Panc1 (cell line): ENCODE measurements around the gene CCDC127. TPM values are rescaled to one million over a fixed set of nuclear protein-coding genes. Genes with fewer than 3 reads are reported as not detected.
A peak's percentile ranks its signal among the peaks of the same experiment; 100 is the strongest.
"Not testable (repeated sequence)": the region's sequence is repeated elsewhere in the genome, so short reads cannot be mapped to it uniquely, and the experiment has no call there.

Source experiments
- ATAC-seq: fragments of 200-7000 bp; cut with Tn5 transposase; 2 replicates; pipeline ENCODE4 v1.9.1; 2020; ENCODE audit warnings: mild to moderate bottlenecking, moderate library complexity
- BruUV-seq: library from RNA; stranded (reverse); fragments of 400-500 nt; replicated peaks from 2 replicates; lab custom pipeline; 2021; lab: Mats Ljungman, UMichigan
- CTCF ChIA-PET: fragments of 300-600 bp; sonication (Branson Sonifier 250); formaldehyde crosslinking; loops from one replicate; lab custom pipeline; 2022; ENCODE audit warnings: antibody characterized with exemption; lab: Charles Lee
- POLR2A ChIA-PET: fragments of 300-600 bp; sonication (Branson Sonifier 250); formaldehyde crosslinking; loops from one replicate; lab custom pipeline; 2022; ENCODE audit warnings: antibody characterized with exemption; lab: Charles Lee
- DNase-seq: peaks from one replicate; pipeline ENCODE4 v3.0.0-alpha.2; 2010; ENCODE audit warnings: low read depth, low spot score
- H3K27ac ChIP-seq: 2 replicates; pipeline ENCODE4 v1.5.1; 2011; ENCODE audit warnings: mild to moderate bottlenecking, low read length, inconsistent platforms
- H3K27me3 ChIP-seq: fragments of 200-500 bp; sonication (Bioruptor generic); 2 replicates; pipeline ENCODE4 v1.6.0; 2014; ENCODE audit warnings: low read length, inconsistent platforms; ENCODE audit not compliant: control insufficient read depth, insufficient read depth
- H3K36me3 ChIP-seq: fragments of 200-500 bp; sonication (Bioruptor generic); 2 replicates; pipeline ENCODE4 v1.5.1; 2014; ENCODE audit warnings: inconsistent platforms, mild to moderate bottlenecking, low read length, moderate library complexity; ENCODE audit not compliant: control insufficient read depth, insufficient read depth
- H3K4me1 ChIP-seq: 2 replicates; pipeline ENCODE4 v1.5.1; 2011; ENCODE audit warnings: inconsistent platforms, mild to moderate bottlenecking, low read length, moderate library complexity; ENCODE audit not compliant: control insufficient read depth, insufficient read depth
- H3K4me3 ChIP-seq, 2 experiments: 2 replicates each; pipeline ENCODE4 v1.5.1; 2011 to 2012; ENCODE audit warnings: low read depth in 2 of 2, low read length in 2 of 2, mild to moderate bottlenecking in 2 of 2, inconsistent platforms in 1 of 2, moderate library complexity in 1 of 2
- H3K9me3 ChIP-seq: fragments of 200-500 bp; sonication (Bioruptor generic); 2 replicates; pipeline ENCODE4 v1.5.1; 2014; ENCODE audit warnings: low read depth, mild to moderate bottlenecking, inconsistent platforms, low read length, moderate library complexity; ENCODE audit not compliant: control insufficient read depth, insufficient read depth
- CTCF ChIP-seq: fragments of 450-650 bp; IDR thresholded peaks from 2 replicates; pipeline ENCODE4 v1.5.1; 2017; ENCODE audit warnings: mild to moderate bottlenecking
- POLR2AphosphoS5 ChIP-seq: IDR thresholded peaks from 2 replicates; pipeline ENCODE4 v1.6.1; 2012; ENCODE audit warnings: mild to moderate bottlenecking, low read depth, low read length, moderate library complexity
- REST ChIP-seq, 2 experiments: IDR thresholded peaks; 2 replicates each; pipeline ENCODE4 v1.6.1; 2011 to 2012; ENCODE audit warnings: low read depth in 2 of 2, control low read depth in 1 of 2, low read length in 1 of 2, mild to moderate bottlenecking in 1 of 2, moderate library complexity in 1 of 2; ENCODE audit not compliant: insufficient read depth in 1 of 2
- SIN3A ChIP-seq: IDR thresholded peaks from 2 replicates; pipeline ENCODE4 v1.6.1; 2012; ENCODE audit warnings: low read depth, mild to moderate bottlenecking, low read length, moderate library complexity, borderline replicate concordance; ENCODE audit not compliant: insufficient read depth
- TCF7L2 ChIP-seq: IDR thresholded peaks from 2 replicates; pipeline ENCODE4 v1.6.1; 2011; ENCODE audit warnings: mild to moderate bottlenecking, low read depth, low read length, inconsistent platforms
- in situ Hi-C: cut with HindIII; loops from 2 replicates; pipeline ENCODE4 v1.10.0; 2016; ENCODE audit warnings: low sequenced_read_pairs, low pct_unique_long_range_greater_than_20kb
- intact Hi-C: fragments of 100-400 bp; cut with micrococcal nuclease; formaldehyde crosslinking; loops from one replicate; pipeline ENCODE4 v1.10.0; 2022; ENCODE audit not compliant: unreplicated experiment
- total RNA-seq: library from RNA; stranded (reverse); gene quantifications from one replicate; pipeline ENCODE4 v1.2.1, GENCODE V29; 2021; ENCODE audit not compliant: unreplicated experiment

CCDC127 gene
- total RNA-seq, 1 experiment from 2014 or later: 8.1 TPM

GRCh38 chr5:215256-215655, 2.7 kb downstream of the CCDC127 start:
- in situ Hi-C loops, H3K4me1 ChIP-seq, H3K4me3 ChIP-seq, intact Hi-C loops, BruUV-seq, CTCF ChIA-PET, H3K27me3 ChIP-seq, ATAC-seq, H3K9me3 ChIP-seq, DNase-seq, H3K36me3 ChIP-seq, H3K27ac ChIP-seq, POLR2A ChIA-PET: not testable (repeated sequence)

GRCh38 chr5:213803-214395, 4.1 kb downstream of the CCDC127 start:
- ChIA-PET POLR2A (no interaction called here), CTCF (no interaction called here)
- BruUV-seq: no TSS peak
- H3K4me3 ChIP-seq: no peak overlapping the region
- ATAC-seq (no peak), DNase-seq (no peak)
- TF ChIP-seq CTCF (no peak), REST (IDR thresholded peaks at IDR 0.05; ENCODE audit: insufficient read depth in 1 of 2, low read depth in 2 of 2, low read length in 1 of 2) (no peak), SIN3A (no peak), POLR2AphosphoS5 (no peak), TCF7L2 (no peak)
- H3K27ac ChIP-seq: no peak overlapping the region
- in situ Hi-C loops (no loop called here), intact Hi-C loops (no loop called here)
- H3K9me3 ChIP-seq: no peaks in the 10 kb centered on the region
- H3K36me3 ChIP-seq: no peaks in the 10 kb centered on the region; the same call in 1 of the 2 replicates
- H3K4me1 ChIP-seq: peaks cover 3% of the 10 kb centered on the region; the same call in 1 of the 2 replicates
- no peaks in the 10 kb centered on the region for H3K27me3 ChIP-seq

GRCh38 chr5:208449-209114, 9.4 kb downstream of the CCDC127 start:
- Histone ChIP-seq H3K4me3 (no peak overlapping the region), H3K4me1 (peaks cover 27% of the 10 kb centered on the region), H3K27me3 (no peaks in the 10 kb centered on the region), H3K9me3 (no peaks in the 10 kb centered on the region), H3K27ac (no peak overlapping the region), H3K36me3 (no peaks in the 10 kb centered on the region; the same call in 1 of the 2 replicates)
- ChIA-PET POLR2A (no interaction called here), CTCF (no interaction called here)
- TF ChIP-seq TCF7L2: no peak
- no peak for TF ChIP-seq CTCF
- no peak for TF ChIP-seq SIN3A
- TF ChIP-seq POLR2AphosphoS5: no peak
- no peak for TF ChIP-seq REST (IDR thresholded peaks at IDR 0.05; ENCODE audit: insufficient read depth in 1 of 2, low read depth in 2 of 2, low read length in 1 of 2)
- intact Hi-C loops: no loop called here
- DNase-seq (no peak), ATAC-seq (no peak)
- in situ Hi-C loops: no loop called here
- BruUV-seq: TSS peak; percentile 45
